GM21576 (cell line): Measurements from ENCODE around the gene BAIAP3.

Experiments
- ATAC-seq: cut with Tn5 transposase; IDR thresholded peaks from one replicate; pipeline ENCODE4 v1.9.1; 2021; ENCODE audit warnings: mild to moderate bottlenecking, moderate library complexity; ENCODE audit not compliant: unreplicated experiment

BAIAP3 gene

DNA sequence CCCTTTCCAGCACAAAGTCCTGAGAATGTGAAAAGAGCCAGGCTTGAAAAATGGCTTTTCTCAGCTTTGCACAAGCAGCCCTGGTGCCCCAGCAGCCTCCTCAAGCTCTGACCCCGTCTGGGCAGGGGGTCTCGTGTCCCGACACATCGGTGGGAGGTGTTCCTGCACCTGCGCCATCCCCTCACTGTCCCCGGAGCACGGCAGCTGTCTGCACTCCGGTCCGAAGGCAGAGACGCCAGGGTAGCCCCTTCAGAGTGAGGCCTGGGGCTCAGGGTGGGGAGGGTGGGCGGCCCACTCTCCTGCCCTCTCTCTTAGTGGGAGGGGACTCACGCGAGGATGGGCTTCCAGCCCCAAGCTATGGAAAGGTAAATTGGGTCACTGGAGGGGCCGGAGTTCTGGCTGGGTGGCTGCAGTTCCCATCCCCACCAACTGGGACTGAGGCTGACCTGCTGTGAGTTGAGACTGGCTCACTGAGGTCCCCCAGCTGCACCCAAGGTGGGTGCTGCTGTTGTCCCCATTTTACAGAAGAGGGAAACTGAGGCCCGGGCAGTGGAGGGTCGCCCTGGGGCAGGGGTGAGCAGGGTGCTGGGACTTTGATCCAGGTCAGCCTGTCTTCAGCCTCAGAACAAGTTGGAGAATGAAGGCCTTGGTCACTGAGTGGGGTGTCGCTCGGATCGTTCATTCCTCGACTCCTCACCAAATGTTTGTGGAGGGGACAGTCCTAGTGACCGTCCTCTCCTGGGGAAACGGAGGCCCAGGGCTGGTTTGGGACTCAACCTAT is 2.3 kb upstream of the BAIAP3 start:
- ATAC-seq, result no peak

DNA sequence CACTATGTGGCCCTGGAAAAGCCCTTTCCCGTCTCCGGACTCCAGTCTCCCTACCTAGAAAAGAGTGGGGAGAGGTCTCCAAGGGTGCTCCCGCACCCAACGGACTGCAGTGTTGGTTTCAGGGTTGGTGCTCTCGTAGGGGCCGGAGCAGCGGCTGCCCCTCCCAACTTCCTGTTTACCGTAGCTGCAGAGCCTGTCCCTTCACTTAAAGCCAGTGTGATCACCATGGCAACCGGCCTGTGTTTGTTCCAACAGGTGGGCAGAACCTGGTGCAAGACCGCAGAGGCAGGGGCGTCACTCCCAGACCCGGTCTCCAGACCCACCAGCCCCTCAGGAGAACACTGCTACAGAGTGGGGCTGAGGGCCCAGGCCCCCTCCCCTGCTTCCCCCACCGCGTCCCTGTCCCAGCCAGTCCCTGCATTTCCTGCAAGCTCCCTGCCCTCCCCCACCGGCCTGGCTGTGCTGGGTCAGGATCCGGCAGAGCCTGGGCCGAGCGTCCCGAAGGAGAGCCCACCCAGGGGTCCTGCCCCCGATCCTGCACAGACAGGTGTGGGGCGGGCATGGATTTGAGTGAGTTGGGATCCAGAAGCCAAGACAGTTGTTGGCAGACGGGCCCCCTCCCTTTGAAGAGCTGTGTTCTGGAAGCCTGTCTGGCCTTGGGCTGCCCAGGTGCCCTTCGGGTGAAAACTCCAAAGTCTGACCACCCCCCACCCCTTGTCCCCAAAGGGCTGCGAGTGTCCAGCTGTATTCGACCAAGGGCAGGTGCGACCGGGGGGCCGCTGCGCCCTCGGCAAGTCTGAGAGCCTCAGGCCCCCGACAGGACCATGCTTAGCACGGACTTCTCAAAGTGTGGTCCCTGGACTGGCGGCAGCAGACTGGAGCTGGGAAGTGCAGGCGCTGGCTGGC is 1.5 kb upstream of the BAIAP3 start:
- peak; percentile 56 for ATAC-seq

DNA sequence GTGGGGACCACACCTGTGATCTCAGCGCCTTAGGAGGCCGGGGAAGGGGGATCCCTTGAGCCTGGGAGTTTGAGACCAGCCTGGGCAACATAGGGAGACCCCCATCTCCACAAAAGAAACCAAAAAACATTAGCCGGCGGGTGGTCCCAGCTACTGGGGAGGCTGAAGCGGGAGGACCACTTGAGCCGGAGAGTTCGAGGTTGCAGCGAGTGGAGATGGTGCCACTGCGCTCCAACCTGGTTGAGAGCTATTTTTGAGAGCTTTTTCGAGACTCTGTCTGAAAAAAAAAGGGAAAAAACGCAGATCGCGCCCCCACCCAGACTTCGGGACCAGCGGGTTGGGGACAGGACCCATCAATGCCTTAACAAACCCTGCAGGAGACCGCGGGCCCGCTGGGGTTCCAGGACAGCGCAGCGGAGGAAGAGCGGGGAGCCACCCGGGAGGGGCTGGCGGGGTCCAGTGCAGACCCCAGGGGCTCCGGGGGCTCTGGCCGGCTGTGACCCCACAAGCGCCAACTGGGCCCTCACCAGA is 762 bp upstream of the BAIAP3 start:
- no peak for ATAC-seq

DNA sequence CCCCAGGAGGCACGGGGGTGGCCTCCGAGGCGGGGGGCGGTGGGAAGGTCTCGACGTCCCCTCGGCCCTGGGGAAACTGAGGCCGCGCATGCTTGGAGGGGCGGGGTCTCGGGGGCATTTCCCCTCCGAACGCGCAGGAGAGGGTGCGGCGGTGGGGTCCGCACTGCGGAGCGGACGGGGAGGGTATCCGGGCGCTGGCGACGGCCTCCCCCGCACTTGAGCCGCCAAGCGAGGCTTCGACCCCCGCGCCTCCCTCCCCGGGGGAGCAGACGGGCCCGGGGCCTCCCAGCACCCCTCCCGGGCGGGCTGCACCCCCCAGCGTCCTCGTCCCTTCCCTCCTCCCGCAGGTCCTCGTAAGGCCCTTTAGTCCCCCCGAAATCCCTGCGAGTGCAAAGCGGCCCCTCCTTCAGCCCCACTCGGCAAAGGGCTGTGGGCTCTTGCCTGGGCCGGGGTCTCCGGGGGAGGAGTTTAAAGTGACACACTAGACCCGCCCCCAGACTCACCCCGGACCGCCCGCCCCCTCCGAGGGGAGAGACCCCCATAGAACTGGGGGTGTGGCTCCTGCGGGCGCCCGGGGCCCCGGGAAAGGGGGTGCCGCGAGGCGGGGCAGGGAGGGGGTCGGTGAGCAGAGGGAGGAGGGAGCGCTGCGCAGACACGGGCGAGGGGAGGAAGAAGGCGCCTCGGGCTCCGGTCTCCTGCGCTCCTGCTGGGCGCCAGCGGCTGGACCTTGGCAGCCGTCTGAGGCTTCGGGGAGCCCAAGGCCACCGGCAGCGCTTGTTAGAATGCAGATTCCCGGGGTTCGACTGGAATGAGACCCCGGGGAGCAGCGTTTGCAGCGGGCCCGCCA is 632 bp downstream of the BAIAP3 start:
- ATAC-seq, result no peak

DNA sequence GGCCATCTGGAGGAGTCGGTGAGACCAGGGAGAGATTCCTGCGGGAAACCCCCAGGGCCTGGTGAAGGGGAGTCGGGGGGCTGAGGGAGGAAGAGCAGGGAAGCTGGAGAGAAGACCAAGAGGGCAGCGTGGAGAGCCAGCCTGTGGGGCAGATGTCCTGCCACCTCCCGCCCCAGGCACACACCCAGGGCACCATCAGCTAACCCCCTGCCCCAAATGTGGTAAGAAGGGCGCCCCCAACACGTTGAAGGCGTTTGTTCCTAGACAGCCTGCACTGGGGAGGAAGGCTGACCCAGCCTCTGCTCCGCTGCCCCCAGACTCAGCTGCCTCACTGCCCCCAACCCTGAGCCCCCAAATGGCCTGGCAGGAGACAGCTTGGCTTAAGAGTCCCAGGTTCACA is 1.3 kb downstream of the BAIAP3 start:
- ATAC-seq, result no peak

DNA sequence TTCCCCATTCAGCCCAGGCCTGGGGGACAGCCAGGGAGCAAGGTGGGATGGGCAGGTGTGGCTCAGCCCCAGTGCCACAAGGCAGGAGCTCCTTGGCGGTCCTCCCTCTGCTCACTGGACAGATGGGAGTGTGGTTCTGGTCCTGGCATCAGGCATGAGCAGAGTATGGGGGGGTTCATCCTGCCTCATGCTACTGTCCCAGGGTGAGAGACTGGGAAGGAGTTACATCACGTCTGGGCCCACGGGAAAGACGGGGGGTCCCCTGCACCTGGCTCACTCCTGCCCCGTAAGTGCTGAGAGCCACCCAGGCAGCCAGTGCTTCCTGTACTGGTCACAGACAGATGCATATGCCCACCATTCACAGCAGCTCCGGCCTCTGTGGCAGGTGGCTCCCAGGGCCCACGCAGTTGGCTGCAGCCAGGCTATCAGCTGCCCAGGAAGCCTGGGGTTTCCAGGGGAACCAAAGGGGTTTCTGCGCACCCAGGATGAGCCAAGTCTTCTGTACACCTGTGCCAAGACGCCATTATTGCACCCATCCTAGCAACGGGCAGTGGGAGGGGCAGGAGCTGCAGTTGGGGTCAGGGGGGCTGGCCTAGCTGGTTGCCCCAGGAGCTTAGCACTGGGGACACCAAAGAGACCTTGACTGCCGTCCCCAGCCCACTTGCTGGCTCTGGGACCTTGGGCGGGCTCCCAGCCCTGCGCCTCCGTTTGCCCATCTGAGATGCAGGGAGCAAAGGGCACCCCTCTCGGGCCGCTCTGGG is 1.9 kb downstream of the BAIAP3 start:
- no peak for ATAC-seq

DNA sequence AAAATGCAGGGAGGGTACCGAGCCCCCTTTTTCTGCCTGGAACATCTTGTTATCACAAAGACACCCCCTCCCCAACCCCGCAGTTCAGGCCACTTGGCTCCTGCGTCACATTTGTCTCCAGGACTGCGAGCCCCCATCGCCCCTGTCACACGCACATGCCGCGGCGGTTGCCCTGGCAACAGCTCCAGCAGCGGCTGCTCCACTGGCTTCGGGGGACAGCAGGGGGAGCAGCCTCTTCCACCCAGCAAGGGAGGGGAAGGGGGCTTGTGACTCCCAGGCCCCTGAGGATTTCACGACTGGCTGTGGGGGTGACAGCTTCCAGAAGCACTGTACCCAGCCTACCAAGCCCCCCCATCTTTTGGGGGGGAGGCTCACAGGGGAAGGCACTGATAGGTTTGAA is 2.6 kb downstream of the BAIAP3 start:
- ATAC-seq, result no peak

DNA sequence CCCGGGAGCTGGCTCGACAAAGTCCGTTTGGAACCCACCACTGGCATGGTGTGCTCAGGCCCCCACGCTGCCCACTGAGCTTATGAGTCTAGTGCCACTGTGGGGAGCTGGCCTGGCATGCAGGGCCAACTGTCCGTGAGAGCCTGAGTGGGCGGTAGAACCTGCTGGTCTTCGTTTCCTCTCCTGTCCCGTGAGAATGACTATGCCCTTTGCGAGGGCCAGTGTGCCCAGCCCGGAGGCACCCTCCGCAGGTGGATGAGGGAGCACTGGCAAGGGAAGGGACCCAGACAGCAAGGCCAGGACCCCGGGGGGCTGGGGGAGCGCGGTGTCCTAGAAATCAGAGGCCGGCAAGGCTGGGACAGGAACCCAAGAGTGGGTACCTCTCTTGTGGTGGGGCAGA is 3.2 kb downstream of the BAIAP3 start:
- ATAC-seq, result no peak

DNA sequence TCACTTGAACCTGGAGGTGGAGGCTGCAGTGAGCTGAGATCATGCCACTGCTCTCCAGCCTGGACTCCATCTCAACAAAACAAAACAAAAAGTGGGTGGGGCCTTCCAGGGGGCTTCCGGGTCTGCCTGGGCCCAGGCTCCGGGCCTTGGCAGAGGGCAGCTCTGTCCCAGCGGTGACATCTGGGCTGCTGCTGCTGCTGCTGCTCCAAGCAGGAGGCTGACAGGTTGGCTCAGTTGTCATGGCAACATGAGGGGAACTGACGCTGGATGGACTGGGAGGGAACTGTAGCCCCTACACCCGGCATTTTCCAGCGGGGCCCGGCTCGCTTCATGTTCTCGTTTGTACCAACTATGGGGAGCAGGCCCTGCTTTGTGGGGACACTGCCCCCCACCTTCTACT is 4.0 kb downstream of the BAIAP3 start:
- no peak for ATAC-seq

DNA sequence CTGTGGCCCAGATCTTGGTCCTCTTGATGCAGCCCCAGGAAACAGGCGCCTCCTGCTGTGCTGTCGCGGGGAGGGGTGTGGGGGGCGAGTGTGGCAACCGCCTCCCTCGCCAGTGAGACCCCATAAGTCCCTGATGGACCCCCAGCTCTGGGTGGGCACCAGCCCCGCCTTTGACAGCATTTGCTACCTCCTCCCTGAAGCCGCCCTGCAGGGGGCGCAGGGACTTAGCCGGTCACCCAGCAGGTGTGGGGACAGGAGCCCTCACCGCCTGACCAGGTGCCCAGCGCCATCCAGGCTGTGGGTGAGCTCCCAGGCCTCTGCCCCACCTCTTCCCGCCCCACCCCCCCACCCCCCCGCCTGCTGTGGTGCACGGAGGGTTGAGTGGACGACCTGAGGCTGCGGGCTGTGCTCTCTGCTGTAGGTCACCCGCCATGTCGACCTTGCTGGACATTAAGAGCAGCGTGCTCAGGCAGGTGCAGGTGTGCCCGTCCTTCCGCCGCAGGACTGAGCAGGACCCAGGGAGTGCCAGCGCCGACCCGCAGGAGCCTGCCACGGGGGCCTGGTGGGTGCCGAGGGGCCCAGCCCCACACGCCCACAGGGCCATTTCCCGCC is 4.8 kb downstream of the BAIAP3 start:
- ATAC-seq, result no peak

DNA sequence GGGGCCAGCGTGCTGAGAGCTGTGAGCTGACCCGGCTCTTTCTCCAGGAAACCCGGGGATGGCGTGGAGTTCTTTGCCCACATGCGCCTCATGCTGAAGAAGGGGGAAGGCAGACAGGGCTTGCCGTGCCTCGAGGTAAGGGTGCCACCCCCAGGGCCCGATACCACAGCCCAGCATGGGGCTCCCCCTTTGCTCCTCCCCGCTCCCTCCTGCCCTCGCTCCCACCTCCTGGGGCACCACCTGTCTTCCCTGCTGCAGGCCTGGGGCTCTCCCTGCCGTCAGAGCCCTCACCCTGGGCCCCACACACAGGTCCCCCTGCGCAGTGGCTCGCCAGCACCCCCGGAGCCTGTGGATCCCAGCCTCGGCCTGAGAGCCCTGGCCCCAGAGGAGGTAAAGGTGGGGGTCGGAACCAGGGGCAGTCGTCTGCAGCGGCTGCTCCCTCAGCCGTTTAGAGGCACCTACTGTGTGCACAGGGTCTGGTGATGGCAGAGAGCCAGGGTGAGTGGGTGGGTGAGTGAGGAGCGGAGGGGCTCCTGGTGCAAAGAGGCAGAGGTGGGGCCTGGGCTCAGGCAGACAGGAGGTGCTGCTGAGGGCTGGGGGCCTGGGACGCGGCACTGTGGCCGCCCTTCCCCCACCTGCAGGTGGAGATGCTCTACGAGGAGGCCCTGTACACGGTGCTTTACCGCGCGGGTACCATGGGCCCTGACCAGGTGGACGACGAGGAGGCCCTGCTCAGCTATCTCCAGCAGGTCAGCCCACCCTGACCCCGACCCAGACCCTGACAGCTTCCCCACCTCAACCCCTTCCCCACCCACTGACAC is 5.6 kb downstream of the BAIAP3 start:
- no peak for ATAC-seq

DNA sequence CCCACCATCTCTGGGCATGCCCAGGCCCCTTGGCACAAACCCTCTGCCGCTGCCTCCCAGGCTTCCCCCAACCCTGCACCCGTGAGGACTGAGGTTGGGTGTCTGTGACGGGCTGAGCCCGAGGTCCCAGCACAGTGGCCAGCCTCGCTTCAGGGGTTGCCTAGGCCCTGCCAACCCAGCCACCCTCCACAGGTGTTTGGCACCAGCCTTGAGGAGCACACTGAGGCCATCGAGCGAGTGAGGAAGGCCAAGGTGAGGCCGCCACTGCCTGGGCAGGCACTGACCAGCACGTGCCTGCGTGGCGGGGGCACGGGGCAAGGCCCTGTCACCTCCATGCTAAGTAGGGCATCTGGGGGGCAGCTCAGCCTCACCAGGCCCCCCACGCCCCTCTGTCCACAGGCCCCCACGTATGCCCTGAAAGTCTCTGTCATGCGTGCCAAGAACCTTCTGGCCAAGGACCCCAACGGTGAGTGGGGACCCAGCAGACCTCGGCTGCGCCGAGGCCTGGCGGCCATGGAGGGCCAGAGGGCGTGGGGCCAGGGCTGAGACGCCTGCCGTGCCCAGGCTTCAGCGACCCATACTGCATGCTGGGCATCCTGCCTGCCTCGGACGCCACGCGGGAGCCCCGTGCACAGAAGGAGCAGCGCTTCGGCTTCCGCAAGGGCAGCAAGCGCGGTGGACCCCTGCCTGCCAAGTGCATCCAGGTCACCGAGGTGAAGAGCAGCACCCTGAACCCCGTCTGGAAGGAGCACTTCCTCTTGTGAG is 7.5 kb downstream of the BAIAP3 start:
- ATAC-seq, result no peak

DNA sequence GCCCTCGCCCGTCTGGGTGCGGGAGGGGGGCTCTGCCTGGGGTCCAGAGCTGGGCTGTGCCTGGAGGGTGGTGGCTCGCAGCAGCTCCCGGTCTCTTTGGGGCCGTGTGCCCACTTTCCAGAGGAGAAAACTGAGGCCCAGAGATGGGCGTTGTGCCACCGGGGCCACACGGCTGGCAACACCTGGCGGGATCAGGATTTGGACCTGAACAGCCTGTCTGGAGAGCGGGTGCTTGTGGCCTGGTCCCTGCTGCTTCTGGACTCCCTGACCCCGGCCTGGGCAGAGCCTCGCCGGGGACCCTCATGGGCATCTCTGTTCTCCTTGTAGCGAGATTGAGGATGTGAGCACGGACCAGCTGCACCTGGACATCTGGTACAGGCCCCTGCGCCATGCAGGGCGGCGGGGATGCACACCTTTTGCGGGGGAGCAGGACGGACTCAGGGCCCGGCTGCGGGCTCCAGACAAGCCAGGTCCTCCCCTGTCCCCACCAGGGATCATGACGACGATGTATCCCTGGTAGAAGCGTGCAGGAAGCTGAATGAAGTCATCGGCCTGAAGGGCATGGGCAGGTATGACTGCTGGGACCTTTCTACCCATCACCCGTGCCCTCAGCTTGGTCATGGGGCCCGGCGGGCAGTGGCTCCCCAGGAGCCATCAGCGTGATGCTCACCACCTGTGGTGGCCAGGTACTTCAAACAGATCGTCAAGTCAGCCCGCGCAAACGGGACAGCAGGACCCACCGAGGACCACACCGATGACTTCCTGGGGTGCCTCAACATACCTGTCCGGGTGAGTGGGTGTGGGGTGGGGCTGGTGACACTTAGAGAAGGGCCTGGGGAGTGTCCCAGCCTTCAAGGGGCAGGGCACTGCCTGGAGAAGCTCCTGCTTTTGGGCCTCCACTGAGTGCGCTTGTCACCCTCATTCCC is 8.3 kb downstream of the BAIAP3 start:
- no peak for ATAC-seq

DNA sequence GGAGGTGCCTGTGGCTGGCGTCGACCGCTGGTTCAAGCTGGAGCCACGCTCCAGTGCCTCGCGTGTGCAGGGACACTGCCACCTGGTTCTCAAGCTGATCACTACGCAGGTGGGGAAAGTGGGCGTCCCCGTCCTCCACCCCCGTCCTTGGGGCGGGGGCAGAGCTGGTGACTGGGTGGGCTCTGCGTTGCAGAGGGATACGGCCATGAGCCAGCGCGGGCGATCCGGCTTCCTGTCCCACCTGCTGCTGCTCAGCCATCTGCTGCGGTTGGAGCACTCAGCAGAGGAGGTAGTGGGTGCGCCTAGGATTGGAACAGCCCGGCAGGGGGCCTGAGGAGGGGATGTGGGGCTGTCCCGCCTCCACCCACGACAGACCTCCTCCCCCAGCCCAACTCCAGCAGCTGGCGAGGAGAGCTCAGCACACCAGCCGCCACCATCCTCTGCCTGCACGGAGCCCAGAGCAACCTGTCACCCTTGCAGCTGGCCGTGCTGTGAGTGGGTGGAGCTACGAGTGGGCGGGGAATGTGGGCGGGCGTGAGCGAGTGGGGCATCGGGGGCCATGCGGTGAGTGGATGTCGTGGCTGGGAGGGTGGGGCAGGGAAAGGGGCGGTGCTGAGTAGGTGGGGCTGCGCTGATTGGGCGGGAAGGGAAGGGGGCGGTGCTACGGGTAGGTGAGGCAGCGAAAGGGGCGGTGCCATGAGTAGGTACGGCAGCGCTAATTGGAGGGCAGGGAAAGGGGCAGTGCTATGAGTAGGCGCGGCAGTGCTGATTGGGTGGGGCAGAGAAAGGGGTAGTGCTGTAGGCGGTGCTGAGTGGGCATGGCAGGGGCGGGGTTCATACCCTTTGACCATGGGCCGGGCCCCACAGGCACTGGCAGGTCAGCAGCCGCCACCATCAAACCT is 9.3 kb downstream of the BAIAP3 start:
- peak; percentile 78 for ATAC-seq

DNA sequence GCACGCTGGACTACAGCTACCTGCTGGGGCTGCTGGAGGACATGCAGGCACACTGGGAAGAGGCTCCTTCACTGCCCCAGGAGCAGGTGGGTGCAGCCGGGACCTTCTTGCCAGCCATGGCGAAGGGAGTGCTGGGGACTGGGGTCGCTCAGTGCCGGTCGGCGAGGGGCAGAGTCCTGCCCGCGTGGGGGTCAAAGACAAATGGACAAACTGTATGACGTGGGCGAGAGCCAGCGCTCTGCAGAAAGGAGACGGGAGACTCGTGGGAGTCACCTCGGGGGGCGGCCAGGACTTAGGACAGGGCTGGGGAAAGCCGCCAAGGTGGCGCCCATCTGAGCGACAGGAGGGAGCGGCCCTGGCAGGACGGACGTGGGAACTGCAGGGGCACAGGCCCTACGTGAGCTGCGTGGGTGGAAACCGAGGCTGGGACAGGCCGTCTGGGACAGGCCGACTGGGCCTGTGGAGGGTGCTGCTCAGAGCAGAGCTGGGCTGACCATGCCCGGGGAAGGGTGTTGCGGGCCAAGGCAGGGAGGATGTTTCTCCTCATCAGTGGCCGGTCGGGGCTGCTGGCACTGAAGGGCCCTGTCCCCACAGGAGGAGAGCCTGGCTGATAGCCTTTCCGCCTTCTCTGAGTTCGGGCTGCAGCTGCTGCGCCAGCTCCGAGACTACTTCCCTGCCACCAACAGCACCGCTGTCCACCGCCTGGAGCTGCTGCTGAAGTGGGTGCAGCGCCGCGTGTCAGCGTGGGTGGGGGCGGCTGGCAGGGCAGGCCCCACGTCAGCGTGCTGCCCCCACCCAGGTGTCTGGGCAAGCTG is 10.2 kb downstream of the BAIAP3 start:
- ATAC-seq, result no peak
